ENCODE data around the gene ICE1. TPM values are rescaled to one million over a fixed set of nuclear protein-coding genes. Genes with fewer than 3 reads are reported as not detected.

The ICE1 gene
- total RNA-seq, 1 donor from 2014 or later = 36.4 TPM

DNA sequence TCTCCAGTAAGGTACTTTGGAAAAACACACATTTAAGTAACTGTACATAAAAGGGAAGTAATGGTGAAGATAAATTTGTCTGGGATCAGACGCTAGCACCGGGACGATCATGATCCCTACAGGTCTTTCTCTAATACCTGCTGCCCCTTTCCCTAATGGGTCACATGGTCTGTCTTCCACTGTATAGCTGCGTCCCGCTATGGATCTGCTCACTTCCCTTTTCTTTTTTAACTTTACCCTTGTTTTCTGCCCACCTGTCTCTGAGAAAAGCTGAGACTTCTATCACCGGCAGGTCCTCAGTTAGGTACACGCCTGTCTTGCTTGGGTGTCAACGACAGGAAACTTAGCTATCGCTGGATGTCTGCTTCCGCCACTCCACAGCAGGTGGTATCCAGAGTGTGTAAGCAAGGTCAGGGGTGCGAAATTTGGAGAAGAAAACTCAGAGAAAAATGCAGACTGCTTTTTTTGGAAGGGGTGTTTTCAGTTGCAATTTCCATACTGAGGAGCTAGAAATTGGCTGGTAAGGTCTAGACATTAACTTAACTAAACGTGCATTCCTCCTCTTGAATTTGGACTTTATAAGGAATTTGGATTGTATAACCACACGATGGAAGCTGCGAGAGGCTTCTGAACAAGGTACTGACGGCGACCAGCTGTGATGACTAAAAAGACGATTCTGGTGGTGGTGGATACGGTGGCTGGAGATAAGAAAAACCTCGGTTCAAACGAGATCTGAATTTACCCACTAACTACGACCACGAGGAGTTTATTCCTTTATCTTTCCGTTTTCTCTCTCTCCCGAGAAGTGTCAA is 1.1 kb upstream of the ICE1 start:
- Mint-ChIP-seq H3K9me3 (ENCODE audit: low read depth) (no peaks in the 10 kb centered on the region), H3K36me3 (ENCODE audit: low read depth) (no peaks in the 10 kb centered on the region), H3K27me3 (ENCODE audit: low read depth) (no peaks in the 10 kb centered on the region), H3K4me1 (ENCODE audit: low read depth) (peaks cover 49% of the 10 kb centered on the region), H3K27ac (ENCODE audit: unreplicated experiment) (peak overlapping the region; percentile 97), H3K4me3 (ENCODE audit: unreplicated experiment) (peak overlapping the region; percentile 89)
- no peak for DNase-seq (ENCODE audit: low spot score)
- TF ChIP-seq, protein P1, sequence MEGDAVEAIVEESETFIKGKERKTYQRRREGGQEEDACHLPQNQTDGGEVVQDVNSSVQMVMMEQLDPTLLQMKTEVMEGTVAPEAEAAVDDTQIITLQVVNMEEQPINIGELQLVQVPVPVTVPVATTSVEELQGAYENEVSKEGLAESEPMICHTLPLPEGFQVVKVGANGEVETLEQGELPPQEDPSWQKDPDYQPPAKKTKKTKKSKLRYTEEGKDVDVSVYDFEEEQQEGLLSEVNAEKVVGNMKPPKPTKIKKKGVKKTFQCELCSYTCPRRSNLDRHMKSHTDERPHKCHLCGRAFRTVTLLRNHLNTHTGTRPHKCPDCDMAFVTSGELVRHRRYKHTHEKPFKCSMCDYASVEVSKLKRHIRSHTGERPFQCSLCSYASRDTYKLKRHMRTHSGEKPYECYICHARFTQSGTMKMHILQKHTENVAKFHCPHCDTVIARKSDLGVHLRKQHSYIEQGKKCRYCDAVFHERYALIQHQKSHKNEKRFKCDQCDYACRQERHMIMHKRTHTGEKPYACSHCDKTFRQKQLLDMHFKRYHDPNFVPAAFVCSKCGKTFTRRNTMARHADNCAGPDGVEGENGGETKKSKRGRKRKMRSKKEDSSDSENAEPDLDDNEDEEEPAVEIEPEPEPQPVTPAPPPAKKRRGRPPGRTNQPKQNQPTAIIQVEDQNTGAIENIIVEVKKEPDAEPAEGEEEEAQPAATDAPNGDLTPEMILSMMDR (IDR thresholded peaks at IDR 0.05) = no peak

DNA sequence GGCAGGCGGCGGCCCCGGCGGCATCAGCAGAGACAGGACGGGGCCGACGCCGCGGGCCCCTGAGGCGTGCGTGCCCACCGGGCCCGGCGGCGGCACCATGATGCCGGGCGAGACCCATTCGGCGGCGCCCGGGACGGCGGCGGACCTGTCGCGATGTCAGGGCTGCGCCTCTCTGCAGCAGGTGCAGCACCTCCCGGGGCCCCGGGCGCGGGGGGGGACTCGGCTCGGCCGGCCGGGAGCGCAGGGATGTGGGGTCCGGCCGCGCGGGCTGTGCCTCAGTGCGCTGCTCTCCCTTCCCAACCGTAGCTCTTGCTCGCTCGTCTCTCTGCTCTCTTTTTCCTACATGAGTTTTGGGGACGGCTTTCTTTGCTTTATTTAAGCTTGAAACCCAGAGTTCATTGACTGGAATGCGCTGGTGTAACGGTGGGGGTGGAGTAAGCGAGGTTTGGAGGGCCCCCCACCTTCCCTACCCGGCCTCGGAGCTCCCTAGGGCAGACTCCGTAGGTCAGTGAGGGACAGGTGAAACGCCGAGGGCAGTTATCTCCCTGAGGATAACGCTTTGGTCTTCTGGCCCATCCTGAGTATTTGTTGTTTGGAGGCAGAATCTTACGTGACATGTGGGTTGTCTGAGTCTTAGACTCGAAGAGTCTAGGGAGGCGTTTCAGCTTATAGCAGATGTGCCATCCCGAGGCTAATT is 490 bp downstream of the ICE1 start:
- peaks cover 43% of the 10 kb centered on the region for H3K4me1 Mint-ChIP-seq (ENCODE audit: low read depth)
- peak overlapping the region; percentile 97 for H3K27ac Mint-ChIP-seq (ENCODE audit: unreplicated experiment)
- DNase-seq (ENCODE audit: low spot score) = no peak
- H3K27me3 Mint-ChIP-seq (ENCODE audit: low read depth) = no peaks in the 10 kb centered on the region
- peak overlapping the region; percentile 89 for H3K4me3 Mint-ChIP-seq (ENCODE audit: unreplicated experiment)
- TF ChIP-seq, protein P1 (IDR thresholded peaks at IDR 0.05) = no peak
- H3K9me3 Mint-ChIP-seq (ENCODE audit: low read depth) = no peaks in the 10 kb centered on the region
- peaks cover 2% of the 10 kb centered on the region for H3K36me3 Mint-ChIP-seq (ENCODE audit: low read depth)

GRCh38 chr5:5423586-5423985 is 1.1 kb downstream of the ICE1 start:
- TF ChIP-seq, protein P1 (IDR thresholded peaks at IDR 0.05) = no peak
- Mint-ChIP-seq H3K9me3 (ENCODE audit: low read depth) (no peaks in the 10 kb centered on the region), H3K4me1 (ENCODE audit: low read depth) (peaks cover 39% of the 10 kb centered on the region), H3K4me3 (ENCODE audit: unreplicated experiment) (no peak overlapping the region), H3K27ac (ENCODE audit: unreplicated experiment) (no peak overlapping the region), H3K36me3 (ENCODE audit: low read depth) (peaks cover 2% of the 10 kb centered on the region), H3K27me3 (ENCODE audit: low read depth) (no peaks in the 10 kb centered on the region)
- no peak for DNase-seq (ENCODE audit: low spot score)

DNA sequence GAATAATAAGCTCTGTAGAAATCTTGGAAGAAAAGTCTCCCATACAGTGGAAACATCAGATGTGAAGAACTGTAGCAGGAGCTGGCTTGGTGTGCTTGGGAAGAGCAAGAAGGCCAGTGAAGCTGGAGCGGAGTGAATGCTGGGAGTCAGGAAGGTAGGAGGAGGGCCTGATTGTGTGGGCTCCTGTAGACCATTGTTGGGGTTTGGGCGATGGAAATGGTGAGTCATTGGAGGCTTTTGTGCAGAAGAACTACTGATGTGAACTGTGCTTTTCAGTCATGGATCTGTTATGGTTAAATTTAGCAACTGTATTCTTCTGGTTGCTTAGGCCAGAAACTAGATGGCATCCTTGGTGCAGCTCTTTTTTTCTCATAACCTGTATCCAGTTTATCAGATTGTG is 2.3 kb downstream of the ICE1 start:
- no peak for DNase-seq (ENCODE audit: low spot score)
- H3K4me3 Mint-ChIP-seq (ENCODE audit: unreplicated experiment) = no peak overlapping the region
- TF ChIP-seq, protein P1 (IDR thresholded peaks at IDR 0.05) = no peak
- peaks cover 2% of the 10 kb centered on the region for H3K36me3 Mint-ChIP-seq (ENCODE audit: low read depth)
- no peaks in the 10 kb centered on the region for H3K9me3 Mint-ChIP-seq (ENCODE audit: low read depth)
- H3K4me1 Mint-ChIP-seq (ENCODE audit: low read depth) = peaks cover 37% of the 10 kb centered on the region
- H3K27me3 Mint-ChIP-seq (ENCODE audit: low read depth) = no peaks in the 10 kb centered on the region
- no peak overlapping the region for H3K27ac Mint-ChIP-seq (ENCODE audit: unreplicated experiment)

DNA sequence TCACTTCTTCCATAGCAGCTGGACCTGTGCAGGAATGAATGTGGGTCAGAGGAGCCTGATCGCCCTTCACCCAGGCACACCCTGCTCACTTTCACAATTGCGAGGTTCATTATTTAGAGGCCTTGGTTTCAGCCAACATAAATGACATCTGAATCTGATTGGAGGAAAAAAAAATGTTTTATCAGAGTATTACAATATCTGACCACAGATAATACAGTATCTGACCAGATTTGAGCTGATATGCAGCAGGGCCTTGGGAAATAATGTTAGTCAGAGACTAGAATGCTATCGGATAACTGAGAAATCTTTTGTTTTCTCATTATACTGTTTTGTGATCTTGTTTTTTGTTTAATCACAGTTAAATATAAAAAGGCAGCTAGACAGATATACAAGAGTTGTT is 7.7 kb downstream of the ICE1 start:
- Mint-ChIP-seq H3K27me3 (ENCODE audit: low read depth) (no peaks in the 10 kb centered on the region), H3K27ac (ENCODE audit: unreplicated experiment) (peak overlapping the region; percentile 70), H3K9me3 (ENCODE audit: low read depth) (no peaks in the 10 kb centered on the region), H3K4me3 (ENCODE audit: unreplicated experiment) (no peak overlapping the region), H3K36me3 (ENCODE audit: low read depth) (peaks cover 2% of the 10 kb centered on the region), H3K4me1 (ENCODE audit: low read depth) (peaks cover 68% of the 10 kb centered on the region)
- TF ChIP-seq, protein P1 (IDR thresholded peaks at IDR 0.05) = no peak
- DNase-seq (ENCODE audit: low spot score) = no peak

Data from chondrocyte (in vitro differentiated cells).